ENCODE measurements around the gene ARHGAP31.
"Not testable (repeated sequence)": the region's sequence is repeated elsewhere in the genome, so short reads cannot be mapped to it uniquely, and the experiment has no call there.

The ARHGAP31 gene

GRCh38 chr3:119350114-119350513 is 55.9 kb downstream of the ARHGAP31 start:
- no peak for DNase-seq (ENCODE audit: low read depth)

- DNase-seq (ENCODE audit: low read depth), result no peak
These were observed 57.4 kb downstream of the ARHGAP31 start for GRCh38 chr3:119351581-119351980.

GRCh38 chr3:119352034-119352609 is 57.9 kb downstream of the ARHGAP31 start:
- DNase-seq (ENCODE audit: low read depth), result no peak

GRCh38 chr3:119352863-119353527 is 58.8 kb downstream of the ARHGAP31 start:
- no peak for DNase-seq (ENCODE audit: low read depth)

- not testable (repeated sequence) for DNase-seq (ENCODE audit: low read depth)
These were observed 61.4 kb downstream of the ARHGAP31 start for GRCh38 chr3:119355608-119356007.

- DNase-seq (ENCODE audit: low read depth), result no peak
These were observed 62.5 kb downstream of the ARHGAP31 start for GRCh38 chr3:119356646-119357045.

- no peak for DNase-seq (ENCODE audit: low read depth)
These were observed 63.0 kb downstream of the ARHGAP31 start for GRCh38 chr3:119357190-119357589.

- DNase-seq (ENCODE audit: low read depth), result no peak
These were observed 65.5 kb downstream of the ARHGAP31 start for GRCh38 chr3:119359476-119360326.

GRCh38 chr3:119360736-119361462 is 66.7 kb downstream of the ARHGAP31 start:
- DNase-seq (ENCODE audit: low read depth), result no peak

GRCh38 chr3:119362010-119362409 is 67.8 kb downstream of the ARHGAP31 start:
- DNase-seq (ENCODE audit: low read depth), result no peak

GRCh38 chr3:119362940-119363725 is 69.0 kb downstream of the ARHGAP31 start:
- no peak for DNase-seq (ENCODE audit: low read depth)

- DNase-seq (ENCODE audit: low read depth), result no peak
These were observed 70.2 kb downstream of the ARHGAP31 start for GRCh38 chr3:119364401-119364800.

- DNase-seq (ENCODE audit: low read depth), result no peak
These were observed 71.2 kb downstream of the ARHGAP31 start for GRCh38 chr3:119365418-119365817.

GRCh38 chr3:119367000-119367399 is 72.8 kb downstream of the ARHGAP31 start:
- DNase-seq (ENCODE audit: low read depth), result no peak

GRCh38 chr3:119368298-119368697 is 74.1 kb downstream of the ARHGAP31 start:
- DNase-seq (ENCODE audit: low read depth), result no peak

GRCh38 chr3:119371786-119372185 is 77.6 kb downstream of the ARHGAP31 start:
- not testable (repeated sequence) for DNase-seq (ENCODE audit: low read depth)

GRCh38 chr3:119375106-119375505 is 80.9 kb downstream of the ARHGAP31 start:
- DNase-seq (ENCODE audit: low read depth), result no peak

GRCh38 chr3:119375510-119375909 is 81.3 kb downstream of the ARHGAP31 start:
- DNase-seq (ENCODE audit: low read depth), result no peak

GRCh38 chr3:119376758-119377157 is 82.6 kb downstream of the ARHGAP31 start:
- DNase-seq (ENCODE audit: low read depth), result no peak

GRCh38 chr3:119378259-119378803 is 84.1 kb downstream of the ARHGAP31 start:
- DNase-seq (ENCODE audit: low read depth), result no peak

- DNase-seq (ENCODE audit: low read depth), result no peak
These were observed 86.5 kb downstream of the ARHGAP31 start for GRCh38 chr3:119380697-119381096.

Measured in activated T-helper 1 cell treated with Interleukin-2 at 50 U/mL for 16 hours (primary cell).